ENCODE data around the gene CHMP2A. TPM values are rescaled to one million over a fixed set of nuclear protein-coding genes. Genes with fewer than 3 reads are reported as not detected.
A peak's percentile ranks its signal among the peaks of the same experiment; 100 is the strongest.

Gene CHMP2A
- polyA plus RNA-seq, 1 of the 3 experiments (the other 2 are of a cell fraction), result 381 TPM

- H2AFZ ChIP-seq (ENCODE audit: low read depth), result no peak overlapping the region
- no peaks in the 10 kb centered on the region for H3K27me3 ChIP-seq (ENCODE audit: insufficient read depth)
- H3K9ac ChIP-seq, result no peak overlapping the region
- no peaks in the 10 kb centered on the region for H4K20me1 ChIP-seq (ENCODE audit: insufficient read depth)
- H3K9me3 ChIP-seq, result no peaks in the 10 kb centered on the region
- CTCF ChIA-PET, result interaction anchor here (1.0 to 1.6 kb wide), 2 partner anchors 52 to 53 kb away, joined by 6 to 7 read pairs; partner anchors contain the start of gene ZBTB45
- TF ChIP-seq FOXJ3 (CRISPR knock-in tag; IDR thresholded peaks at IDR 0.05), result no peak
- TF ChIP-seq USF1 (IDR thresholded peaks at IDR 0.05; ENCODE audit: borderline replicate concordance, low read depth), result no peak
- TF ChIP-seq GABPA (IDR thresholded peaks at IDR 0.05; ENCODE audit: low read depth), result no peak
- TF ChIP-seq FOSL2 (IDR thresholded peaks at IDR 0.05; ENCODE audit: borderline replicate concordance, low read depth), result no peak
- no peak for TF ChIP-seq EP300 (IDR thresholded peaks at IDR 0.05; ENCODE audit: borderline replicate concordance in 1 of 2, low read depth in 1 of 2, low read length in 1 of 2)
- TF ChIP-seq SIN3A (IDR thresholded peaks at IDR 0.05; ENCODE audit: borderline replicate concordance, low read depth, low read length), result no peak
- no peak for TF ChIP-seq ELF1 (IDR thresholded peaks at IDR 0.05)
- no peak for TF ChIP-seq EZH2phosphoT487 (IDR thresholded peaks at IDR 0.05; ENCODE audit: borderline replicate concordance, low read depth)
- no peak for TF ChIP-seq POLR2AphosphoS5 (IDR thresholded peaks at IDR 0.05; ENCODE audit: low read depth, low read length)
- no peak for TF ChIP-seq NRF1 (IDR thresholded peaks at IDR 0.05; ENCODE audit: low read depth, low read length)
- TF ChIP-seq REST (IDR thresholded peaks at IDR 0.05; ENCODE audit: low read depth, low read length), result no peak
- no peak for TF ChIP-seq MXI1 (IDR thresholded peaks at IDR 0.05; ENCODE audit: low read depth, low read length)
- no peak for TF ChIP-seq CHD2 (IDR thresholded peaks at IDR 0.05; ENCODE audit: low read length, partially characterized antibody)
- TF ChIP-seq PBX3 (IDR thresholded peaks at IDR 0.05), result no peak
- TF ChIP-seq TEAD4 (IDR thresholded peaks at IDR 0.05; ENCODE audit: borderline replicate concordance, insufficient read depth), result no peak
- peak overlapping the region; percentile 84 for H3K4me2 ChIP-seq
- H3F3A ChIP-seq (replicated peaks; ENCODE audit: insufficient read depth), result peaks cover 24% of the 10 kb centered on the region
- peaks cover 9 to 33% of the 10 kb centered on the region in 2 experiments for H3K36me3 ChIP-seq (replicated peaks in 1 of 2; ENCODE audit: control insufficient read depth in 1 of 2, insufficient read depth in 2 of 2, low read length in 1 of 2)
- peaks cover 4 to 22% of the 10 kb centered on the region in 2 experiments; a peak in 2 of 4 replicates for H3K4me1 ChIP-seq (ENCODE audit: control insufficient read depth in 1 of 2, insufficient read depth in 2 of 2, low read depth in 1 of 2, low read length in 1 of 2)
- H3K9me2 ChIP-seq, result no peaks in the 10 kb centered on the region
- WGBS (ENCODE audit: low lambda C conversion rate), result 92% methylated on average over 8 of the region's 8 CpGs
- H3K79me2 ChIP-seq (ENCODE audit: insufficient read depth), result peaks cover 19% of the 10 kb centered on the region; the same call in 1 of the 2 replicates
- peak overlapping the region in 1 of 2 experiments; percentile 64; a peak in 1 of 4 replicates for H3K4me3 ChIP-seq (ENCODE audit: low read depth in 2 of 2, low read length in 1 of 2)
- DNase-seq, result no peak
- H3K27ac ChIP-seq (ENCODE audit: low read depth in 2 of 2, low read length in 1 of 2), result no peak overlapping the region; a peak in 1 of 4 replicates
- POLR2A ChIA-PET, result interaction anchor here (0.8 to 2.3 kb wide), 4 partner anchors 9 to 52 kb away, joined by 3 to 15 read pairs (median 7); partner anchors contain the start of genes CHMP2A, UBE2M and ZBTB45
Measured at GRCh38 chr19:58571575-58571947, 16.7 kb upstream of the CHMP2A start.

Measured in SK-N-SH (cell line).